ENCODE data around the gene MYO16. TPM values are rescaled to one million over a fixed set of nuclear protein-coding genes. Genes with fewer than 3 reads are reported as not detected.

Gene MYO16
- total RNA-seq, 4 donors from 2014 or later = 0.53 TPM; not detected in 3

DNA sequence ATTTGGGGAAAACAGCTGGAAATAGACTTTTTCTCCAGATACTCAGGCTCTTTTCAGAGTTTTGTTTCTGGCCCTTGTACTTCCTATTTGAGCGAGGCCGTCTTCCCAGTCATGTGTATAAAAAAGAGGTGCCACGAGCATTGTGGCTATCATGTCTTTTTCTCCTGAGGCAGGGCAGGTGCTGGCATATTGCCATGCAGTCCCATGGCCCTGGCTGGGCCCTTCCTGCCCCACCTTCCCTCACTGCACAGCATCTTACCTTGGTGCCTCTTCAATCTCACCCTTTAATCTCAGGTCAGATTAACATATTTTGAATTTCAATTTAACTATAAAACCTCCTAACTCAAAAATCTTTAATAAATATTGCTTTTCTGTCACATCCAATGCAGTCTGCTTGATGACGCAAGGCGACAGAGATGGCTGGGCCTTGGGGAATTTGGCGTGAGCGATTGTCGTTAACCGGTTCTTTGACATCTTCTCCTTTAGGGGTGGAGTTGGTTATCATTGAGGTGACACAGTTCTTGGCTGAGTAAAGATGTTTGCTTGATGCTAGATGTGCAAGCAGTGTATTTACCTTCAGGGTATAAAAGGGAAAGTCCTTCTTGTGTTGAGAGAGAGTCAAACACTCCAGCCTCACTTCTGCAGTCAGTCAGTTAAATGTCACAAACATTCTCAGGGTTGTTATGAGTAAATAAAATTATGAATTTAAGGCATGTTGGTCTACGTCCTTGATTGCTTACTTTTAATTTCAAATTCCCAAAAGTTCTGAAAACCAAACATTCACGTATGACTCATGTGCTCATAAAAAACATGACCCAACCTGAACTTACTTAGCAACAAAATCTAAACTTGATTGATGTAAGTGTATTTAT is 289.9 kb downstream of the MYO16 start:
- H3K27ac ChIP-seq = no peak overlapping the region

DNA sequence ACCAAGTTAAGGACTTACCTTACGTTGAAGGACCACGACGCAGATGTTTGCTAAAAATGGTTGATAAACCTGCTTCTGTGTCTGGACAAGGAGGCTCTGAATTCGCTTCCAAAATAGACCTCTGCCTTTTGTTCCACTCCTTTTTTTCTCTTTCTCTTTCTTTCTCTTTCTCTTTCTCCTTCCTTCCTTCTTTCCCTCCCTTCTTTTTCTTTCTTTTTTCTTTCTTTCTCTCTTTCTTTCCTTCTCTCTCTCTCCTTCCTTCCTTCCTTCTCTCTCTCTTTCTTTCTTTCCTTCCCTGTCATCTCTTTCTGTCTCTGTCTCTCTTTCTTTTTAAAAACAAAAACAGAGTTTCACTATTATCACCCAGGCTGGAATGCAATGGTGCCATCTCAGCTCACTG is 290.7 kb downstream of the MYO16 start:
- no peaks in the 10 kb centered on the region for H3K36me3 ChIP-seq
- H3K4me1 ChIP-seq = peaks cover 0 to under 1% (median 0%) of the 10 kb centered on the region in 4 donors
- H3K4me3 ChIP-seq = no peak overlapping the region
- TF ChIP-seq, protein P1, sequence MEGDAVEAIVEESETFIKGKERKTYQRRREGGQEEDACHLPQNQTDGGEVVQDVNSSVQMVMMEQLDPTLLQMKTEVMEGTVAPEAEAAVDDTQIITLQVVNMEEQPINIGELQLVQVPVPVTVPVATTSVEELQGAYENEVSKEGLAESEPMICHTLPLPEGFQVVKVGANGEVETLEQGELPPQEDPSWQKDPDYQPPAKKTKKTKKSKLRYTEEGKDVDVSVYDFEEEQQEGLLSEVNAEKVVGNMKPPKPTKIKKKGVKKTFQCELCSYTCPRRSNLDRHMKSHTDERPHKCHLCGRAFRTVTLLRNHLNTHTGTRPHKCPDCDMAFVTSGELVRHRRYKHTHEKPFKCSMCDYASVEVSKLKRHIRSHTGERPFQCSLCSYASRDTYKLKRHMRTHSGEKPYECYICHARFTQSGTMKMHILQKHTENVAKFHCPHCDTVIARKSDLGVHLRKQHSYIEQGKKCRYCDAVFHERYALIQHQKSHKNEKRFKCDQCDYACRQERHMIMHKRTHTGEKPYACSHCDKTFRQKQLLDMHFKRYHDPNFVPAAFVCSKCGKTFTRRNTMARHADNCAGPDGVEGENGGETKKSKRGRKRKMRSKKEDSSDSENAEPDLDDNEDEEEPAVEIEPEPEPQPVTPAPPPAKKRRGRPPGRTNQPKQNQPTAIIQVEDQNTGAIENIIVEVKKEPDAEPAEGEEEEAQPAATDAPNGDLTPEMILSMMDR (IDR thresholded peaks at IDR 0.05) = no peak
- TF ChIP-seq POLR2A (IDR thresholded peaks at IDR 0.05) = no peak
- no peaks in the 10 kb centered on the region for H3K27me3 ChIP-seq
- H3K9me3 ChIP-seq = no peaks in the 10 kb centered on the region
- no peak for DNase-seq
- no peak overlapping the region for H3K27ac ChIP-seq

More for the DNA sequence above, 289.9 kb downstream of the MYO16 start:
- no peak for DNase-seq
- no peaks in the 10 kb centered on the region for H3K9me3 ChIP-seq
- no peak for TF ChIP-seq POLR2A (IDR thresholded peaks at IDR 0.05)
- TF ChIP-seq, protein P1 (IDR thresholded peaks at IDR 0.05) = no peak
- H3K4me3 ChIP-seq = no peak overlapping the region
- H3K4me1 ChIP-seq = peaks cover 0 to 9% (median 0%) of the 10 kb centered on the region in 4 donors
- H3K36me3 ChIP-seq = no peaks in the 10 kb centered on the region
- H3K27me3 ChIP-seq = no peaks in the 10 kb centered on the region

DNA sequence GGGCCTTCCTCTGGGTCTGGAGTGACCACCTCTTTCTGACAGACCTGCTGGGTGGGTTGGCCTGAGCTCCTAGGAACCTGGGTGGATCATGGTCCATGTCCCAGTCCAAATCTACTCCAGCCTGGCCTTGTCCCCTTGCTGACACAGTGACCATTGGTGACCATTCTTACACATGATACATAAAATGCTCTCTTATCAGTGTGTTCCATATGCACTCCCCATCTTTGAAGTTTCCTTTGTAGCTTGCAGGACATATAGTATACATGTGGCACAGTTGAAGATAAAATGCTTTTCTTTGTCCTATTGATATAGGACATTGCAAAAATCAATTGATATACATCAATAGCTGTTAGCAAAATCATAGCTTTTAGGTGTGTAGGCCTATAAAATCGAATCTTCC is 291.8 kb downstream of the MYO16 start:
- DNase-seq = no peak
- no peaks in the 10 kb centered on the region for H3K36me3 ChIP-seq
- H3K27ac ChIP-seq = no peak overlapping the region
- H3K4me3 ChIP-seq = no peak overlapping the region
- TF ChIP-seq, protein P1 (IDR thresholded peaks at IDR 0.05) = no peak
- no peak for TF ChIP-seq POLR2A (IDR thresholded peaks at IDR 0.05)
- H3K27me3 ChIP-seq = no peaks in the 10 kb centered on the region
- no peaks in the 10 kb centered on the region for H3K9me3 ChIP-seq
- H3K4me1 ChIP-seq = no peaks in the 10 kb centered on the region

DNA sequence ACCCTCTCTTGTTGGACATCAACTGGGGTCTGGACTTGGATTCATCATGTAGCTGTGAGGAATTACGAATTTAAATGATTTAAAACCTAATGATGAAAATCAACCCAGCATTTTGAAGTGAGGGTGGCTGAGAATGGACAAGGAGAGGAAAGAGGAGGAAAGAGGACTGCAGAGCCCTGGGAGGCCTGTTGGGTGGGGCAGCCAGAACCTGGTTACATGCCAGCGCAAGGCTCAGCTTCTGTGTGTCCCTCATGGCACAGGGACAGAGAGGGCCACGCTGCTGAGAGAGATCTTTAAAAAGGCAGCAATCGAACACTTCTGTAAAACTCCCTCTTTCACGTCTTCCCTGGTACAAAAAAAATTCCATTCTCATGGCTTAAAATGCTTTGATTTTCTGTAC is 292.7 kb downstream of the MYO16 start:
- Histone ChIP-seq H3K4me1 (no peaks in the 10 kb centered on the region), H3K27me3 (no peaks in the 10 kb centered on the region), H3K4me3 (no peak overlapping the region), H3K9me3 (no peaks in the 10 kb centered on the region), H3K27ac (no peak overlapping the region), H3K36me3 (no peaks in the 10 kb centered on the region)
- TF ChIP-seq, protein P1 (IDR thresholded peaks at IDR 0.05) = no peak
- TF ChIP-seq POLR2A (IDR thresholded peaks at IDR 0.05) = no peak
- no peak for DNase-seq

DNA sequence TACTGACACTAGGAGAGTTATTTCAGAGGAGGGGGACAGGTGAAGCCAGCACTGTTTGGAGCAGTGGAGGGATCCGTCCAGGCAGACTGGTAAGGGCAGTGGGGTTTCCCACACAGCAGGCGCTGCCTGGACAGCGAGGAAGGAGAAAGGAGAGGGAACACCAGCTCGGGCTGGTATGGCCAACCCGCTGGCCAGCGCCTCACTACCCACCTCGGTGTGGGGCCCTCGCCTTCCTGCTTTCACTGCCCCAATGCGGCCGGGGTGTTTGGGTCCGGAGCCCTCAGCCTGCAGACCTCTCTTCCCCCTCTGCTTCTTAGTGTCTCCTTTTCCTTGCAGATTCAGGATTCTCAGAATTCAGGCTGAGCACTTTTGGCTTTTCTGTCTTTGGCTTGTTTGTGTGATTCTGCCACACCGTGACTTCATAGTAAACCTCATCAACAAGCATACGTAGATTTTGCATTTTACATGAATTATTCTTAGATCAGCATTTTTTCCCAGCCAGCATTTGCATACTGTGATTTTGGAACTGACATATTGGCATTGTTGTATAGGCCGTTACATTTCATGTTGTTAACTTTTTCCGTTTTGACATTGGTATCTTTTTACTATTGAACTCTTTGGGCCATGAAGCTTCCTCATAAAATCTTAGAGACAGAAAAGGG is 294.1 kb downstream of the MYO16 start:
- Histone ChIP-seq H3K9me3 (no peaks in the 10 kb centered on the region), H3K4me1 (no peaks in the 10 kb centered on the region), H3K4me3 (no peak overlapping the region), H3K27ac (no peak overlapping the region), H3K36me3 (no peaks in the 10 kb centered on the region), H3K27me3 (no peaks in the 10 kb centered on the region)
- TF ChIP-seq, protein P1 (IDR thresholded peaks at IDR 0.05) = no peak
- TF ChIP-seq POLR2A (IDR thresholded peaks at IDR 0.05) = no peak
- DNase-seq = no peak
